Esophagus muscularis mucosa (tissue), 3 donors: ENCODE data around the gene LRMDA.

Experiments used
- POLR2A ChIP-seq: fragments of 450-650 bp; IDR thresholded peaks from one replicate; pipeline ENCODE4 v1.6.1; 2017; ENCODE audit warnings: antibody characterized with exemption, moderate library complexity, mild to moderate bottlenecking, low read depth
- POLR2AphosphoS5 ChIP-seq, 2 donors: sonication (generic); formaldehyde crosslinking; IDR thresholded peaks; one replicate each; pipeline ENCODE4 v1.6.1; 2017; ENCODE audit warnings: antibody characterized with exemption in 2 of 2
- TF ChIP-seq, protein P1 (sequence below), 3 experiments: fragments of 200-600 bp in 2 of 3; fragments of 450-650 bp in 1 of 3; sonication (generic) in 2 of 3; IDR thresholded peaks; one replicate each; pipeline ENCODE4 v1.5.1; 2017 to 2019; ENCODE audit warnings: antibody characterized with exemption in 3 of 3, mild to moderate bottlenecking in 2 of 3, moderate library complexity in 1 of 3

- TF ChIP-seq, protein P1, sequence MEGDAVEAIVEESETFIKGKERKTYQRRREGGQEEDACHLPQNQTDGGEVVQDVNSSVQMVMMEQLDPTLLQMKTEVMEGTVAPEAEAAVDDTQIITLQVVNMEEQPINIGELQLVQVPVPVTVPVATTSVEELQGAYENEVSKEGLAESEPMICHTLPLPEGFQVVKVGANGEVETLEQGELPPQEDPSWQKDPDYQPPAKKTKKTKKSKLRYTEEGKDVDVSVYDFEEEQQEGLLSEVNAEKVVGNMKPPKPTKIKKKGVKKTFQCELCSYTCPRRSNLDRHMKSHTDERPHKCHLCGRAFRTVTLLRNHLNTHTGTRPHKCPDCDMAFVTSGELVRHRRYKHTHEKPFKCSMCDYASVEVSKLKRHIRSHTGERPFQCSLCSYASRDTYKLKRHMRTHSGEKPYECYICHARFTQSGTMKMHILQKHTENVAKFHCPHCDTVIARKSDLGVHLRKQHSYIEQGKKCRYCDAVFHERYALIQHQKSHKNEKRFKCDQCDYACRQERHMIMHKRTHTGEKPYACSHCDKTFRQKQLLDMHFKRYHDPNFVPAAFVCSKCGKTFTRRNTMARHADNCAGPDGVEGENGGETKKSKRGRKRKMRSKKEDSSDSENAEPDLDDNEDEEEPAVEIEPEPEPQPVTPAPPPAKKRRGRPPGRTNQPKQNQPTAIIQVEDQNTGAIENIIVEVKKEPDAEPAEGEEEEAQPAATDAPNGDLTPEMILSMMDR (IDR thresholded peaks at IDR 0.05): no peak
- TF ChIP-seq POLR2A (no peak), POLR2AphosphoS5 (IDR thresholded peaks at IDR 0.05) (no peak)
Measured at GRCh38 chr10:76111986-76112825, 680.8 kb downstream of the LRMDA start.
